Lower leg skin (tissue), 3 donors: ENCODE results near the gene COQ4.

Experiments
- POLR2A ChIP-seq, 2 donors: fragments of 450-650 bp; IDR thresholded peaks; one replicate each; pipeline ENCODE4 v1.6.1; 2016 to 2017; ENCODE audit warnings: antibody characterized with exemption in 2 of 2, mild to moderate bottlenecking in 1 of 2, moderate library complexity in 1 of 2
- TF ChIP-seq, protein P1 (sequence below), 3 donors: fragments of 450-650 bp; IDR thresholded peaks; one replicate each; pipeline ENCODE4 v1.5.1; 2016; ENCODE audit warnings: antibody characterized with exemption in 3 of 3, mild to moderate bottlenecking in 3 of 3, moderate library complexity in 2 of 3

DNA sequence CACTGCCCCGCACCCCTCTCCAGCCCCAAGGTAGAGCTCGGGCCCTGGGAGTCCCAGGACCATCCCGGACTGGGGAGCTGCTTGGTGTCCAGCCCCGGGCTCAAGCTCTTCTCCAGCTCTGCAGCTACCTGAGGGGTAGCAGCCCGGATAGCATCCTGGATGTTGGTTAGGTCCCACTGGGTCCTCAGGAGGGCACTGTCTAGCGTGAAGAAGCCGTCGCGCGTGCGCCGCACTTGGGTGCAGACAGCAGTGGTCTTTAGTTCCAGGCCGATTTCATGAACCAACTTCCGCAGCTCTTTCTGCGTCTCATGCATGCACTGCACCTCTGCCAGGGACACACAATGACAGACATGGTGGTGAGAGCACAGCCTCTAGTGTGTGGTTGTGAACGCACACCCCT lies 13.1 kb upstream of the COQ4 start:
- TF ChIP-seq, protein P1, sequence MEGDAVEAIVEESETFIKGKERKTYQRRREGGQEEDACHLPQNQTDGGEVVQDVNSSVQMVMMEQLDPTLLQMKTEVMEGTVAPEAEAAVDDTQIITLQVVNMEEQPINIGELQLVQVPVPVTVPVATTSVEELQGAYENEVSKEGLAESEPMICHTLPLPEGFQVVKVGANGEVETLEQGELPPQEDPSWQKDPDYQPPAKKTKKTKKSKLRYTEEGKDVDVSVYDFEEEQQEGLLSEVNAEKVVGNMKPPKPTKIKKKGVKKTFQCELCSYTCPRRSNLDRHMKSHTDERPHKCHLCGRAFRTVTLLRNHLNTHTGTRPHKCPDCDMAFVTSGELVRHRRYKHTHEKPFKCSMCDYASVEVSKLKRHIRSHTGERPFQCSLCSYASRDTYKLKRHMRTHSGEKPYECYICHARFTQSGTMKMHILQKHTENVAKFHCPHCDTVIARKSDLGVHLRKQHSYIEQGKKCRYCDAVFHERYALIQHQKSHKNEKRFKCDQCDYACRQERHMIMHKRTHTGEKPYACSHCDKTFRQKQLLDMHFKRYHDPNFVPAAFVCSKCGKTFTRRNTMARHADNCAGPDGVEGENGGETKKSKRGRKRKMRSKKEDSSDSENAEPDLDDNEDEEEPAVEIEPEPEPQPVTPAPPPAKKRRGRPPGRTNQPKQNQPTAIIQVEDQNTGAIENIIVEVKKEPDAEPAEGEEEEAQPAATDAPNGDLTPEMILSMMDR (IDR thresholded peaks at IDR 0.05): no peak
- TF ChIP-seq POLR2A (IDR thresholded peaks at IDR 0.05): no peak
